DMS153 (cell line): ENCODE data around the gene PCMT1.
"Not testable (repeated sequence)": the region's sequence is repeated elsewhere in the genome, so short reads cannot be mapped to it uniquely, and the experiment has no call there.

Source experiments
- DNase-seq: peaks from one replicate; lab custom pipeline; 2025; lab: John Stamatoyannopoulos, UW

PCMT1 gene

GRCh38 chr6:149749594-149750135 is at the start of gene PCMT1:
Gene PCMT1 (plus strand): TSS chr6:149749741. CDS start chr6:149749902, 161 bp downstream.
- peak; percentile 66 for DNase-seq

- DNase-seq, result no peak
Observed at GRCh38 chr6:149701714-149702113, 47.8 kb upstream of the PCMT1 start.

GRCh38 chr6:149711711-149712110 is 37.8 kb upstream of the PCMT1 start:
- DNase-seq, result no peak

- no peak for DNase-seq
Observed at GRCh38 chr6:149714442-149714841, 35.1 kb upstream of the PCMT1 start.

DNA sequence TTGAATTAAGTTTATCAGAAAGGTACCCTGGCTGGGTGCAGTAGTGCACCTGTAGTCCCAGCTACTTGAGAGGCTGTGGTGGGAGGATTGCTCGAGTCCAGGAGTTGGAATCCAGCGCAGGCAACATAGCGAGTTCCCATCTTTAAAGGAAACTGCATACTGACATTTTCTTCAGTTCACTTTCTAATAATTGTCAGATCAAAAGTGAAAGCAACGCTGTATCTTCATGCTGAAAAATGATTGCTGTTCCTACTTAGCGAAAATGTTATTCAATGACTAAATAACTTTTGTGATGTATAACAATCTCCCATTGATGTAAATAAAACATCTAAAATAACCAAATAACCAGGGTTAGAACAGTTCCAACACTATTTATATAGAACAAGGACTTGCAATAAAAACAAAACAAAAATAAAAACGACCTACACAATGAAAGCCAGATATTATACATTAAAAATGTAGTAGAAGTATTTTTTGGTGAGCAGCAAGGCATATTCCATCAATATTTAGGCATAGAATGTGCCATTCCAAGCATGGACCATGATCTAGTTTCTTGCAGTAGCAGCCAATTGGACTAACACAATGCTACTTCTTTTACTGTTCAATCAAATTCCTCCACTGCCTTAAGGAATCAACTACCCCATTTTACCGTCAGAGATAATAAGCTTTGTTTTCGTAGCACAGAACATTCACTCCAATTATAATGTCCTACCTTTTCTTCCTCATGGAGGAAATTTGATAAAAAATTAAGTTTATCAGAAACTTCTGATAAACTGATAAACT is 33.2 kb upstream of the PCMT1 start:
- no peak for DNase-seq

- no peak for DNase-seq
Observed at GRCh38 chr6:149717255-149717587, 32.3 kb upstream of the PCMT1 start.

GRCh38 chr6:149717588-149718458 is 31.7 kb upstream of the PCMT1 start, which contains the start of gene LATS1:
Gene LATS1 (minus strand): TSS chr6:149718101. CDS start chr6:149702126, 15,975 bp downstream.
- peak; percentile 62 for DNase-seq

GRCh38 chr6:149719531-149719930 is 30.0 kb upstream of the PCMT1 start:
- no peak for DNase-seq

DNA sequence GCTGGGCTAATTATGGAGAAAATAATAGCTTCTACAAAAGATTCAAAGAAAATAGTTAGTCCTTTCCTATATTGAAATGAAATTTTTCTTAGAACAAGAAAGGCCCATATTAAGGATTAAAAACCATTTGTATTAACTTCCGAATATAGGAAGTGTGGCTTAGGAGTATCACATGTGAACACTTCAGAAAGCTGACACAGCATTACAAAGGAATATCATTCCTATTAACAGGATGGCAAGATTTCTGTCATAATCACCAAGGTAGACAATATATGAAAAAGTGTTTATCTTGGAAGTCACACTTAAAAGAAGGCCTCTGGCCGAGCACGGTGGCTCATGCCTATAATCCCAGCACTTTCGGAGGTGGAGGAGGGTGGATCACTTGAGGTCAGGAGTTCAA is 26.3 kb upstream of the PCMT1 start:
- DNase-seq, result no peak

- peak; percentile 11 for DNase-seq
Observed at GRCh38 chr6:149723771-149724417, 25.6 kb upstream of the PCMT1 start.

DNA sequence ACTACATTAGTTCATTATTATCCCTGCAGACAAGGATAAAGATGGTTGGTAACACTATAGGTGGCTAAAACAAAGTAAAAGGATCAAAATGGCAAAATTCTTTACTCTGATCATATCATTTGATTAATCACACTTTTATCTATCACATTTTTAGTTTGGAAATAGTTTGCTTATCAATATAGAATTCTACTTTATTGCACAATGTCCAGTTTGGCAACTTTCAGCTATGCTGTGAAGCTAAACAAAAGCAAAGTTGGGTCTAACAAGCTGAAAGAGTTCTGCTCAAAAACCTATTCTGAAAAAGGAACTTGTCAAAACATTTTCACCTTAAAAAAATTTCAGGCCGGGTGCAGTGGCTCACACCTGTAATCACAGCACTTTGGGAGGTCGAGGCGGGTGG is 23.8 kb upstream of the PCMT1 start:
- no peak for DNase-seq

DNA sequence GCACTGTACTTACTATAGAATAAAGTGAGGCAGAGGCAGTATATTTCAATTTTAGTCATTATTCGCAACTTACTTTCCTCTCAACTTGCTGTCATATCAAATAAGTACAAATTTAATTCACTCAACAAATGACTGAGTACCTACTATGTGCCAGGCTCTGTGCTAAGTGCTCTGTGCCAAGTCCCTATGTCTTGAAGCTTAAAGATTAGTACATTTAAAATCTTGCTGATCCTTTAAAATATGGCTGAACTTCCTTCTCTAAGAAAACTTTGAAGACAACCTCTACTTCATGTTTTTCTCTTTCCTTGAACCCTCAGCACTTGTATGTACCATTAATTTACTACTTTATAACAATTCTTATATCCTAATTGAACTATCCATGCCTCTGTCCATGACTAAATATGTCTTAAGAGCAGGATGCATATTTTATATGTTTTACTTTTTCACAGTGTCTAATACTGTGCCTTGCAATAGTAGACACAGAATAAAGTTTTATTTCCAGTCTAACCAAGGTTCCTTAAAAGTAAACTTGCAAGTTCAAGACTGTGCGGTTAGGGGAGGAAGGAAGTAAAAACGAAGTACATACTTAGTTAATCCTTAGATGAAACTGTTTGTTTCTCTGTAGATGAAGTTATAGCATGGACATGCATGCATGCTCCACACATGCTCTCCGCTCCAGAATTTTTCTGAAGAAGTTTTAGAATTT is 21.6 kb upstream of the PCMT1 start:
- DNase-seq, result no peak

GRCh38 chr6:149728499-149729234 is 20.9 kb upstream of the PCMT1 start:
- no peak for DNase-seq

DNA sequence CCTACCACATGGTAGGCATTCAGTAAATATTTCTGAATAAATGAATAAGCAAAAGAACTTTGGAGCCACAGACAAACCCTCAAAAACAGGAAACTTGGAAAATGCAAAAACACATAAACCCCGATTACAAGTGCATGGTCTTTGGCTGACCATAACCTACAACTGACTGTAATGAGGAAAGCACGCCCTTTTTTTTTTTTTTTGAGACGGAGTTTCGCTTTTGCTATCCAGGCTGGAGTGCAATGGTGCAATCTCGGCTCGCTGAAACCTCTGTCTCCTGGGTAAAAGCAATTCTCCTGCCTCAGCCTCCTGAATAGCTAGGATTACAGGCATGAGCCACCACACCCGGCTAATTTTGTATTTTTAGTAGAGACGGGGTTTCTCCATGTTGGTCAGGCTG is 19.7 kb upstream of the PCMT1 start:
- no peak for DNase-seq

DNA sequence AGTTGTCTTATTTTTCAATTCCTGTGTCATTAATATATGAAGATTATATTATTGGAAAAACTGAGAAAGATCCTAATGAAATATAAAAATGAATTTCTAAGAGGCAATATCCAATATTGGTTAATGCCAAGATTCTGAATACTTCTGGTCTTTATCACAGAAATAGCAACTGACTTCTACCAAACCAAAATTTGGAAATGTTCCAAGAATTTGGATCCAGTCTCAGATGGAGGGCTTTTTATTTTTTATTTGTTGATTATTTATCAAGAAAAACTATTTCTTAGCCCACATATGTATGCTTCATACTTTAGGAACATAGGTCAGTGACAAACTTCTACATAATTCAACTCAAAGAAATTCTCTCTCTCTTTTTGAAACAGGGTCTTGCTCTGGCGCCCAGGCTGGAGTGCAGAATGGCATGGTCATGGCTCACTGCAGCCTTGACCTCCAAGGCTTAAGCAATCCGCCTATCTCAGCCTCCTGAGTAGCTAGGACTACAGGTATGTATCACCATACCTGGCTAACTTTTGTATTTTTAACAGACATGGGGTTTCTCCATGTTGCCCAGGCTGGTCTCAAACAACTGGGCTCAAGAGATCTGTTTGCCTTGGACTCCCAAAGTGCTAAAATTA is 16.3 kb upstream of the PCMT1 start:
- DNase-seq, result no peak

DNA sequence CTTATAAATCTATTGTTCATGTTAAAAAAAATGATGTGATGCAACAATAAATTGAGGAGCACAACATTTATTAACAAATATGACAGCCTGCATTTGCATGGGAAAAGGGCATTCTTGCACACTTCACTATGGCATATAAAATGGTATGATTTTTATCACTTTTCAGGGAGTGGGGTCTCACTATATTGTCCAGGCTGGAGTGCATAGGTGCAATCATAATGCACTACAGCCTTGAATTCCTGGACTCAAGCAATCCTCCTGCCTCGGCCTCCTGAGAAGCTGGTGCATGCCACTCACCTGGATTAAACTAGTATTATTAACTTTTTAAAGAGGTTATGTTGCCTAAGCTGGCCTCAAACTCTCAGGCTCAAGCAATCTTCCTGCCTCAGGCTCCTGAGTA is 14.6 kb upstream of the PCMT1 start:
- no peak for DNase-seq

DNA sequence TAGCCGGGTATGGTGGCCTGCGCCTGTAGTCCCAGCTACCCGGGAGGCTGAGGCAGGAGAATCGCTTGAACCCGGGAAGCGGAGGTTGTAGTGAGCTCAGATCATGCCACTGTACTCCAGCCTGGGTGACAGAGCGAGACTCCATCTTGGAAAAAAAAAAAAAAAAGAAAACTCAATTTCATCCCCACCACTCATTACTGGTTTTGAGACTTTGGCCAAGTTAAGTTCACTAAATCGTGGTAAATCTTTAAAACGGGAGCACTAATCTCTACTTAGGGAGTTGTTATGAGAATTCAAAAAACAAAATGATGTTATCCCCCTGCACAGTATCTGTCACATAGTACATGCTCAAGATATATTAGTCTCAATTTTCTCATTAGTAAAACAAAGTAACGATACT is 4.3 kb upstream of the PCMT1 start:
- not testable (repeated sequence) for DNase-seq

DNA sequence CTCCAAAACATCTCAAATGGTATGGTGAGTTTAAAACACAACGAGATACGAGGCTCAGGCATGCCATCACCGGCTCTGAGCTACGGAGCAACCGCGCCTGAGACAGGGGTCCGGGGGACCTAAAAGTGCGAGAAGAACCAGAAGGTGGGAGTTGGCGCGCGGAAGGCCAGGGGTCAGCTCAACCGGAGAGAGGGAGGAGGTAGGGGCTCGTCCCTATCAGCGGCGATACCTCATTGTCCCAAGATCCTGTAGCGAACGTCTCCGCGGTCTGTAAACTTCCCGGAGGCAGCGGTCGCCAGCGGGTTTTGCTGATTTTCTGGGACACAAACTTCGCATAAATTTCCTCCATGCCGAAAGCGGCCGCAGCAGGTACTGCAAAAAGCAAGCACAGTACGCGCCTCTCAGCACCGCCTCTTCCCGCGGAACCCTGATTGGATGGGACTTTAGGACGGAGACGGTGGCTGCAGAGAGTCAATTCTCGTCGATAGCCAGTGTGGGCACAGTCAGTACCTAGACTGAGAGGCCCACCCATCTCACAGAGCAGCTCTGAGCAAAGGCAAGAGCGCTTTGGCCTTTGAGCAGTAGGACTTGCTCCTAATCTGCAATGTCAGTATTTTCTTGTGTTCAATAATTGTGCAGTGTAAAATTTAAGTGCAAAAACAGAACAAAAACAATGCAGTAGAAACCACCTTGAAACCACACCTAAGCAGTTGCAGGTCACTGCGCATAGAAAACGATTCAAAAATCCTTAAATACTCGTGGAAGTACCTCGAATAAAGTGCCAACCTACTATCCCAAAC is 3.2 kb upstream of the PCMT1 start, which contains the start of gene NUP43:
Gene NUP43, minus strand, starts transcription at position 383 of the 800 bp plus-strand sequence. Its CDS starts 34 bp downstream, at position 349.
- peak; percentile 88 for DNase-seq

- not testable (repeated sequence) for DNase-seq
Observed at GRCh38 chr6:149749082-149749593, 403 bp upstream of the PCMT1 start.
